Lung (tissue), 12 donors: ENCODE results near the gene BOLA3. TPM values are rescaled to one million over a fixed set of nuclear protein-coding genes. Genes with fewer than 3 reads are reported as not detected.

Source experiments
- ATAC-seq: fragments of 200-7000 bp; cut with Tn5 transposase; one replicate; pipeline ENCODE4 v1.9.1; 2020; ENCODE audit warnings: moderate number of reproducible peaks; ENCODE audit not compliant: insufficient read depth, low FRiP score
- DNase-seq, 3 donors: peaks; one replicate each; pipeline ENCODE4 v3.0.0-alpha.2; 2013 to 2017
- H3K27ac ChIP-seq, 2 donors: one replicate each; pipeline ENCODE4 v1.5.1; 2013; ENCODE audit warnings: mild to moderate bottlenecking in 2 of 2, moderate library complexity in 2 of 2, control low read depth in 1 of 2, inconsistent platforms in 1 of 2, low read depth in 1 of 2, low read length in 1 of 2
- H3K27me3 ChIP-seq, 3 donors: one replicate each; pipeline ENCODE4 v1.5.1; 2013; ENCODE audit warnings: low read length in 2 of 3; ENCODE audit not compliant: control insufficient read depth in 3 of 3, insufficient read depth in 3 of 3
- H3K36me3 ChIP-seq, 4 donors: one replicate each; pipeline ENCODE4 v1.5.1; 2013; ENCODE audit warnings: low read length in 4 of 4, mild to moderate bottlenecking in 1 of 4, moderate library complexity in 1 of 4; ENCODE audit not compliant: control insufficient read depth in 4 of 4, insufficient read depth in 4 of 4
- H3K4me1 ChIP-seq, 5 donors: one replicate each; pipeline ENCODE4 v1.5.1; 2013; ENCODE audit warnings: low read length in 5 of 5, mild to moderate bottlenecking in 2 of 5, moderate library complexity in 1 of 5; ENCODE audit not compliant: control insufficient read depth in 5 of 5, insufficient read depth in 5 of 5
- H3K4me3 ChIP-seq: one replicate; pipeline ENCODE4 v1.5.1; 2013; ENCODE audit warnings: mild to moderate bottlenecking, control low read depth, moderate library complexity
- H3K9ac ChIP-seq, 2 donors: one replicate each; pipeline ENCODE4 v1.5.1; 2013; ENCODE audit warnings: low read length in 2 of 2, control low read depth in 1 of 2; ENCODE audit not compliant: insufficient read depth in 1 of 2
- H3K9me3 ChIP-seq, 4 donors: one replicate each; pipeline ENCODE4 v1.5.1; 2013; ENCODE audit warnings: low read length in 3 of 4, mild to moderate bottlenecking in 1 of 4, moderate library complexity in 1 of 4; ENCODE audit not compliant: control insufficient read depth in 4 of 4, insufficient read depth in 3 of 4
- WGBS, 2 donors: extraction: QIAGEN DNeasy Blood & Tissue Kit; methylation state at CpG; one replicate each; pipeline ENCODE4 v1.1.7; 2013; 5-methylcytosine and 5-hydroxymethylcytosine counted together
- polyA plus RNA-seq, 2 donors: library from polyadenylated mRNA; stranded (reverse); fragments of 200-250 nt; gene quantifications; one replicate each; pipeline ENCODE4 v1.2.1, GENCODE V29; 2013
- total RNA-seq, 2 donors: library from RNA; depleted of rRNA in 1 of 2; stranded (reverse); fragments of >200 nt in 1 of 2; gene quantifications; one replicate each; pipeline ENCODE4 v1.2.1, GENCODE V29; 2014 to 2021
- TF ChIP-seq, protein P1 (sequence below): IDR thresholded peaks from 2 replicates; pipeline ENCODE4 v1.5.1; 2012; ENCODE audit warnings: mild to moderate bottlenecking; ENCODE audit errors: control extremely low read depth, extremely low read depth
- donor health status: control.
- donor health status: control.
- donor health status: Bipolar disorder and iron deficiency.
- donor health status: healthy.
- donor health status: DM: yes; HTN: yes; CAD: no.

Gene BOLA3
- total and polyA plus RNA-seq, 4 donors = 12.0 to 64.5 (median 39.7) TPM

DNA sequence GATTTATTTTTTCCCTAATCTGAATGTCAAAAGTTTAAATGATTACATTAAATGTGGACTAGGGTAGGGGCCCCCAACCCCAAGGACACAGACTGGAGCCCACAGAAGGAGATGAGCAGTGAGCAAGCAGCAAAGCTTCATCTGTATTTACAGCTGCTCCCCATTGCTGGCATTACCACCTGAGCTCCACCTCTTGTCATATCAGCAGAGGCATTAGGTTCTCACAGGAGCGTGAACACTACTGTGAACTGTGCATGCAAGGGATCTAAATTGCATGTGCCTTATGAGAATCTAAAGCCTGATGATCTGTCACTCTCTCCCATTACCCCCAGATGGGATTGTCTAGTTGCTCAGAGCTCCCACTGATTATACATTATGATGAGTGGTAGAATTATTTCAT lies 27.2 kb upstream of the BOLA3 start:
- TF ChIP-seq, protein P1, sequence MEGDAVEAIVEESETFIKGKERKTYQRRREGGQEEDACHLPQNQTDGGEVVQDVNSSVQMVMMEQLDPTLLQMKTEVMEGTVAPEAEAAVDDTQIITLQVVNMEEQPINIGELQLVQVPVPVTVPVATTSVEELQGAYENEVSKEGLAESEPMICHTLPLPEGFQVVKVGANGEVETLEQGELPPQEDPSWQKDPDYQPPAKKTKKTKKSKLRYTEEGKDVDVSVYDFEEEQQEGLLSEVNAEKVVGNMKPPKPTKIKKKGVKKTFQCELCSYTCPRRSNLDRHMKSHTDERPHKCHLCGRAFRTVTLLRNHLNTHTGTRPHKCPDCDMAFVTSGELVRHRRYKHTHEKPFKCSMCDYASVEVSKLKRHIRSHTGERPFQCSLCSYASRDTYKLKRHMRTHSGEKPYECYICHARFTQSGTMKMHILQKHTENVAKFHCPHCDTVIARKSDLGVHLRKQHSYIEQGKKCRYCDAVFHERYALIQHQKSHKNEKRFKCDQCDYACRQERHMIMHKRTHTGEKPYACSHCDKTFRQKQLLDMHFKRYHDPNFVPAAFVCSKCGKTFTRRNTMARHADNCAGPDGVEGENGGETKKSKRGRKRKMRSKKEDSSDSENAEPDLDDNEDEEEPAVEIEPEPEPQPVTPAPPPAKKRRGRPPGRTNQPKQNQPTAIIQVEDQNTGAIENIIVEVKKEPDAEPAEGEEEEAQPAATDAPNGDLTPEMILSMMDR = no peak
- ATAC-seq (no peak), DNase-seq (no peak)
- Histone ChIP-seq H3K36me3 (peaks cover 5 to 15% (median 7%) of the 10 kb centered on the region in 4 donors), H3K9me3 (no peaks in the 10 kb centered on the region), H3K27me3 (no peaks in the 10 kb centered on the region), H3K9ac (no peak overlapping the region), H3K27ac (no peak overlapping the region), H3K4me3 (no peak overlapping the region), H3K4me1 (peaks cover 0 to 8% (median 7%) of the 10 kb centered on the region in 5 donors)
- WGBS, 2 donors = 100% methylated on average over 1 of the region's 1 CpG

DNA sequence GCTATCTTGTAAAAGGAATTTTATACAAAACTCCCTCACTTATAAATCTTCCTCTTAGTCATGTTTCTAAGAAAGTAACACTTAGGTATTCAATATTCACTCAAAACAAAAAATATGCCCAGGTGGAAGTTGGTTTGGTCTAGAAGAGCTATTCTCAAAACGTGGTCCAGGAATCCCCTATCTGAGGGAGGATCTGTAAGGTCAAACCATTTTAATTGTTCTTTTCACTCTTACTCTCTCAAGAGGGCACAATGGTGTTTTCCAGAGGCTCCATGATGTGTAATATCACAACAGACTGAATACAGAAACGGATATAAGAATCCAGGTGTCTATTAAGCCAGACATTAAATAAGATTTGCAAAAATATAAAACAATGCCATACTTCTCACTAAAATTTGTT lies 21.0 kb upstream of the BOLA3 start:
- H3K27me3 ChIP-seq = no peaks in the 10 kb centered on the region
- WGBS, 2 donors = 74 to 80% methylated on average over 2 of the region's 2 CpGs
- H3K36me3 ChIP-seq = peaks cover 26 to 45% (median 35%) of the 10 kb centered on the region in 4 donors
- H3K9me3 ChIP-seq = no peaks in the 10 kb centered on the region
- ATAC-seq (no peak), DNase-seq (no peak)
- no peaks in the 10 kb centered on the region for H3K4me1 ChIP-seq
- no peak overlapping the region for H3K27ac ChIP-seq
- no peak overlapping the region for H3K4me3 ChIP-seq
- H3K9ac ChIP-seq = no peak overlapping the region
- TF ChIP-seq, protein P1 = no peak

DNA sequence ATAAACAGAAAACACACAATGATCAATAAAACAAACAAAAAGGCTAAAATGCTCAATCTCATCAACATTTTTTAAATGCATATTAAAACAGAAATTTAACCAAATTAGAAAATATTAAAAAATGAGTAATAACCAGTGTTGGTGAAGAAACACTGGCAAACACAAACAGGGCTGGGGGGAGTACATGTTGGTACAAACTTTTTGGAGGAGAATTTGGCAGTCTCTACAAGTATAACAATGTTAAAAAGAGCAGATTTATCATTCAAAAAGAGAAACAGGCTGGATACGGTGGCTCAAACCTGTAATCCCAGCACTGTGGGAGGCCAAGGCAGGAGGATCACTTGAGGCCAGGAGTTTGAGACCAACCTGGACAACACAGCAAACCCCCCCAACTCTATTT lies 17.0 kb upstream of the BOLA3 start:
- Histone ChIP-seq H3K4me1 (no peaks in the 10 kb centered on the region), H3K36me3 (peaks cover 33 to 42% (median 33%) of the 10 kb centered on the region in 4 donors), H3K9ac (no peak overlapping the region), H3K27me3 (no peaks in the 10 kb centered on the region), H3K9me3 (no peaks in the 10 kb centered on the region), H3K27ac (no peak overlapping the region), H3K4me3 (no peak overlapping the region)
- TF ChIP-seq, protein P1 = no peak
- ATAC-seq (no peak), DNase-seq (no peak)
- 97 to 100% methylated on average over 1 of the region's 1 CpG for WGBS, 2 donors

DNA sequence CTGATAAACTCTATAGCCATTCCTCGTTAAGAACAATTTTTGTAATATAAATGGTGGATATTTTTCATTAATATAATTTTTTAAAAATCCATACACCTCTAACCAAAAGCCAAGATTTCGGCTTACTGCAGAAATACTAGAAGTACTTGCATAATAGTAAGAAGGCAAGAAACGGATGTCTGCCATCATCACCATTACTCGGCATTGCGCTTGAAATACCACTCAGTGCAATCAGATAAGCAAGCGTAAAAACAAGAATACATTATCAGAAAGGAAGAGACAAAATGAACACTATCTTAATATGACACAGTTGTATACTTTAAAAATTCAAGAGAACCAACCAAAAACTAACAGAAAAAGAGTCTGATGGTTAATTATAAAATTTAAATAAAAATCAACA lies 15.2 kb upstream of the BOLA3 start:
- H3K9ac ChIP-seq = no peak overlapping the region
- H3K4me1 ChIP-seq = no peaks in the 10 kb centered on the region
- TF ChIP-seq, protein P1 = no peak
- no peak for ATAC-seq
- WGBS, 2 donors = 84 to 94% methylated on average over 6 of the region's 6 CpGs
- no peak overlapping the region for H3K27ac ChIP-seq
- H3K27me3 ChIP-seq = no peaks in the 10 kb centered on the region
- no peak for DNase-seq
- H3K9me3 ChIP-seq = no peaks in the 10 kb centered on the region
- no peak overlapping the region for H3K4me3 ChIP-seq
- H3K36me3 ChIP-seq = peaks cover 29 to 40% (median 39%) of the 10 kb centered on the region in 4 donors
